CD4-positive, CD25-positive, alpha-beta regulatory T cell (primary cell): ENCODE results near the gene PLCB1. TPM values are rescaled to one million over a fixed set of nuclear protein-coding genes. Genes with fewer than 3 reads are reported as not detected.

Source experiments
- ATAC-seq, 2 donors: fragments of 150-1000 bp; cut with Tn5 transposase; one replicate each; pipeline ENCODE4 v1.10.0; 2021; ENCODE audit warnings: low read depth in 2 of 2, moderate number of reproducible peaks in 2 of 2, moderate library complexity in 1 of 2
- DNase-seq, 3 donors: peaks; one replicate each; pipeline versions ENCODE4 v3.0.0 to v3.0.0-alpha.2; 2012 to 2022; ENCODE audit warnings: mixed read lengths in 1 of 3
- H3K27ac ChIP-seq: one replicate; pipeline ENCODE4 v1.7.0; 2013; ENCODE audit warnings: mild to moderate bottlenecking, low read length; ENCODE audit not compliant: insufficient read depth, poor library complexity, severe bottlenecking
- H3K27me3 ChIP-seq: one replicate; pipeline ENCODE4 v1.7.0; 2013; ENCODE audit warnings: low read length; ENCODE audit not compliant: control insufficient read depth, insufficient read depth
- H3K36me3 ChIP-seq: one replicate; pipeline ENCODE4 v1.7.0; 2013; ENCODE audit warnings: mild to moderate bottlenecking, low read length, moderate library complexity; ENCODE audit not compliant: control insufficient read depth, insufficient read depth
- H3K4me1 ChIP-seq: 2 replicates; pipeline ENCODE4 v1.7.0; 2013; ENCODE audit warnings: mild to moderate bottlenecking, low read length; ENCODE audit not compliant: insufficient read depth, control insufficient read depth, poor library complexity, severe bottlenecking
- H3K4me3 ChIP-seq: one replicate; pipeline ENCODE4 v1.7.0; 2013; ENCODE audit warnings: low read depth, mild to moderate bottlenecking, low read length, moderate library complexity
- H3K9me3 ChIP-seq, 2 experiments: 1 replicate in 1 of 2; 2 replicates in 1 of 2; pipeline ENCODE4 v1.7.0; 2013; ENCODE audit warnings: low read length in 2 of 2, mild to moderate bottlenecking in 1 of 2, moderate library complexity in 1 of 2; ENCODE audit not compliant: control insufficient read depth in 2 of 2
- H3K27ac Mint-ChIP-seq, 3 donors: one replicate each; pipeline ENCODE4 v1.8.0; 2020 to 2022; ENCODE audit warnings: mild to moderate bottlenecking in 3 of 3, mixed read lengths in 3 of 3, moderate library complexity in 2 of 3
- H3K27me3 Mint-ChIP-seq: one replicate; pipeline ENCODE4 v1.8.0; 2022; ENCODE audit warnings: mild to moderate bottlenecking, mixed read lengths
- H3K36me3 Mint-ChIP-seq: one replicate; pipeline ENCODE4 v1.8.0; 2020; ENCODE audit warnings: mixed read lengths
- H3K4me1 Mint-ChIP-seq, 4 donors: one replicate each; pipeline ENCODE4 v1.8.0; 2020 to 2022; ENCODE audit warnings: mixed read lengths in 4 of 4, mild to moderate bottlenecking in 1 of 4
- H3K4me3 Mint-ChIP-seq, 4 donors: one replicate each; pipeline ENCODE4 v1.8.0; 2020 to 2022; ENCODE audit warnings: mild to moderate bottlenecking in 4 of 4, mixed read lengths in 4 of 4, moderate library complexity in 3 of 4
- H3K9me3 Mint-ChIP-seq, 7 donors: one replicate each; pipeline ENCODE4 v1.8.0; 2020 to 2022; ENCODE audit warnings: mixed read lengths in 7 of 7, mild to moderate bottlenecking in 3 of 7, moderate library complexity in 2 of 7
- polyA plus RNA-seq, 4 donors: library from polyadenylated mRNA; unstranded; fragments of 300-500 nt; fragmentation: Illumina TruSeq; gene quantifications; one replicate each; pipeline ENCODE4 v1.2.3, GENCODE V29; 2021
- total RNA-seq: library from RNA; stranded (reverse); gene quantifications from one replicate; pipeline ENCODE4 v1.2.3, GENCODE V29; 2022

PLCB1 gene
- total and polyA plus RNA-seq, 5 donors from 2014 or later, result 0.17 to 1.8 (median 0.44) TPM; not detected in 2

- H3K4me3 Mint-ChIP-seq, result no peak overlapping the region
- Histone ChIP-seq H3K27ac (no peak overlapping the region), H3K36me3 (no peaks in the 10 kb centered on the region), H3K9me3 (no peaks in the 10 kb centered on the region), H3K27me3 (no peaks in the 10 kb centered on the region), H3K4me3 (no peak overlapping the region), H3K4me1 (no peaks in the 10 kb centered on the region)
- H3K27ac Mint-ChIP-seq, result no peak overlapping the region
- H3K4me1 Mint-ChIP-seq, result no peaks in the 10 kb centered on the region
- no peaks in the 10 kb centered on the region for H3K27me3 Mint-ChIP-seq
- no peaks in the 10 kb centered on the region for H3K9me3 Mint-ChIP-seq
- no peak for ATAC-seq
- no peak for DNase-seq
- H3K36me3 Mint-ChIP-seq, result no peaks in the 10 kb centered on the region
Measured at GRCh38 chr20:8720089-8720488, 588.0 kb downstream of the PLCB1 start.

GRCh38 chr20:8721098-8721497 is 589.0 kb downstream of the PLCB1 start:
- H3K27me3 ChIP-seq, result no peaks in the 10 kb centered on the region
- no peaks in the 10 kb centered on the region for H3K9me3 ChIP-seq
- no peak overlapping the region for H3K27ac Mint-ChIP-seq
- H3K36me3 Mint-ChIP-seq, result no peaks in the 10 kb centered on the region
- no peaks in the 10 kb centered on the region for H3K4me1 Mint-ChIP-seq
- no peaks in the 10 kb centered on the region for H3K27me3 Mint-ChIP-seq
- H3K4me3 Mint-ChIP-seq, result no peak overlapping the region
- no peak overlapping the region for H3K4me3 ChIP-seq
- no peak for ATAC-seq
- no peak overlapping the region for H3K27ac ChIP-seq
- DNase-seq, result peak in 1 of 3 donors; percentile 32
- H3K9me3 Mint-ChIP-seq, result no peaks in the 10 kb centered on the region
- H3K4me1 ChIP-seq, result no peaks in the 10 kb centered on the region
- H3K36me3 ChIP-seq, result no peaks in the 10 kb centered on the region

- Mint-ChIP-seq H3K27ac (no peak overlapping the region), H3K9me3 (no peaks in the 10 kb centered on the region), H3K4me3 (no peak overlapping the region), H3K36me3 (no peaks in the 10 kb centered on the region), H3K4me1 (no peaks in the 10 kb centered on the region), H3K27me3 (no peaks in the 10 kb centered on the region)
- Histone ChIP-seq H3K36me3 (no peaks in the 10 kb centered on the region), H3K4me1 (no peaks in the 10 kb centered on the region), H3K9me3 (no peaks in the 10 kb centered on the region), H3K4me3 (no peak overlapping the region), H3K27ac (no peak overlapping the region), H3K27me3 (no peaks in the 10 kb centered on the region)
- DNase-seq (peak in 2 of 3 donors; percentile 14 to 45), ATAC-seq (no peak)
Measured at GRCh38 chr20:8722277-8722928, 590.3 kb downstream of the PLCB1 start.

- H3K36me3 ChIP-seq, result no peaks in the 10 kb centered on the region
- H3K27me3 ChIP-seq, result no peaks in the 10 kb centered on the region
- H3K4me1 ChIP-seq, result no peaks in the 10 kb centered on the region
- no peaks in the 10 kb centered on the region for H3K9me3 ChIP-seq
- H3K27ac ChIP-seq, result no peak overlapping the region
- Mint-ChIP-seq H3K27me3 (no peaks in the 10 kb centered on the region), H3K4me3 (no peak overlapping the region), H3K27ac (no peak overlapping the region), H3K9me3 (no peaks in the 10 kb centered on the region), H3K4me1 (no peaks in the 10 kb centered on the region), H3K36me3 (no peaks in the 10 kb centered on the region)
- H3K4me3 ChIP-seq, result no peak overlapping the region
- no peak for DNase-seq
- ATAC-seq, result no peak
Measured at GRCh38 chr20:8723296-8723695, 591.2 kb downstream of the PLCB1 start.

DNA sequence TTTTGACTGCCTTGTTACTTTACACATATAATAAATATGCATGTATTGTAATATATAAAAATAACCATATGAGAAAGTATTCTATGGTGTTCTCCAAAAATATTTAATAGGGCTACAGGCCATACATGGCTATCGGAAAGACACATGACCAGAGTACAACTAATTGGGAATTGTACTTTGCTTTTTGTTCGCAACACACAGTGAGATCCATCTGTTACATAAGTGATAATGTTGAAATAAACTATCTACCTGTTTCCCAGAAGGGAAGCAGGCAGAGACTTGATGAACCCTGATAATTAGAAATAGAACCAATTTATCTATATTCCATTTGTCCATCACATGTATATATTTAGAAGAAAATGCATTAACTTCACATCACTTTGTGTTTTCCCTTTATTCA is 592.8 kb downstream of the PLCB1 start:
- Mint-ChIP-seq H3K27ac (no peak overlapping the region), H3K4me1 (no peaks in the 10 kb centered on the region), H3K4me3 (no peak overlapping the region), H3K9me3 (no peaks in the 10 kb centered on the region), H3K36me3 (no peaks in the 10 kb centered on the region), H3K27me3 (no peaks in the 10 kb centered on the region)
- no peaks in the 10 kb centered on the region for H3K27me3 ChIP-seq
- ATAC-seq (no peak), DNase-seq (no peak)
- H3K27ac ChIP-seq, result no peak overlapping the region
- H3K4me3 ChIP-seq, result no peak overlapping the region
- H3K9me3 ChIP-seq, result no peaks in the 10 kb centered on the region
- H3K4me1 ChIP-seq, result no peaks in the 10 kb centered on the region
- no peaks in the 10 kb centered on the region for H3K36me3 ChIP-seq

GRCh38 chr20:8726460-8726859 is 594.4 kb downstream of the PLCB1 start:
- H3K36me3 ChIP-seq, result no peaks in the 10 kb centered on the region
- no peaks in the 10 kb centered on the region for H3K27me3 ChIP-seq
- H3K4me3 ChIP-seq, result no peak overlapping the region
- ATAC-seq (no peak), DNase-seq (no peak)
- Mint-ChIP-seq H3K27me3 (no peaks in the 10 kb centered on the region), H3K4me1 (no peaks in the 10 kb centered on the region), H3K4me3 (no peak overlapping the region), H3K9me3 (no peaks in the 10 kb centered on the region), H3K36me3 (no peaks in the 10 kb centered on the region), H3K27ac (no peak overlapping the region)
- no peaks in the 10 kb centered on the region for H3K9me3 ChIP-seq
- H3K27ac ChIP-seq, result no peak overlapping the region
- H3K4me1 ChIP-seq, result no peaks in the 10 kb centered on the region

DNA sequence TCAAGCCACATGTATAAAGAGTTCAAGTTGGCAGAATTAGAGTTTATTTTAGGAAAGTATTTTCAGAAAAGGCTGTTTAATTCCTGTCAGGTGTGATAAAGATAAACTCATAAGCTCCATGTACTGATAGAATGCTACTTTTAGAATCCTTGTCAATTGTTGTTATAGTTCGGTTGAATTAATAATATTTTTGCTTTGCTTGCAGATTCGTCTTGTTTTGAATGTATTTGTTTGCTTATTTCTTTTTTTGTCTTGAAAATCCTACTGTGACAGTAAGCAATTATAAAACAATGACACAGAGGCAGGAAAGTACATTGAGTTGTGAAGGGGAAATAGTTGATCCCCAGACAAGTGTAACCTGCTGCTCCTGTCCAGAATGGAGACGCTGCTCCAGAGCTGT is 602.9 kb downstream of the PLCB1 start:
- Histone ChIP-seq H3K4me1 (no peaks in the 10 kb centered on the region), H3K27ac (no peak overlapping the region), H3K36me3 (no peaks in the 10 kb centered on the region), H3K4me3 (no peak overlapping the region), H3K9me3 (no peaks in the 10 kb centered on the region), H3K27me3 (no peaks in the 10 kb centered on the region)
- Mint-ChIP-seq H3K9me3 (peaks cover 0 to 2% (median 0%) of the 10 kb centered on the region in 7 donors), H3K27me3 (no peaks in the 10 kb centered on the region), H3K36me3 (no peaks in the 10 kb centered on the region), H3K4me1 (no peaks in the 10 kb centered on the region), H3K27ac (no peak overlapping the region), H3K4me3 (no peak overlapping the region)
- DNase-seq (no peak), ATAC-seq (no peak)

DNA sequence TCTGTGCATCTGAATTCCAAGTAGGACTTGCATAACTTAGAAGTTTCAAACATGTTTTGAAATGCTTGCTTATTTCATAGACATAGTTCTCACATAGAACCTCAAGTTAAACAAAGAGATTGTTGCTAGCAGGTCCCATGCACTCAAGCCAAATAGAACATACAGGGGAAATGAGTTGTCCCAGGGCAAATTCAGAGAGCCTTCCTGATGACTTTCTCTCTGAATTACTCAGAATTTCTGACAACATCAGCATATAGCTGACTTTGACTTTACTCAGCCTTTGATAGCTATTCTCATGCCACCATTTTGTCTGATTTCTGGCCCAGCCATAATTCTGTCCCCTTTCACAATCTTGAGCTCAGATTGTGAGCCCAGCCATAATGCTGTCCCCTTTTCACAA is 603.6 kb downstream of the PLCB1 start:
- Mint-ChIP-seq H3K27me3 (no peaks in the 10 kb centered on the region), H3K4me1 (no peaks in the 10 kb centered on the region), H3K9me3 (peaks cover 0 to 2% (median 0%) of the 10 kb centered on the region in 7 donors), H3K27ac (no peak overlapping the region), H3K4me3 (no peak overlapping the region), H3K36me3 (no peaks in the 10 kb centered on the region)
- no peaks in the 10 kb centered on the region for H3K27me3 ChIP-seq
- H3K4me3 ChIP-seq, result no peak overlapping the region
- DNase-seq (no peak), ATAC-seq (no peak)
- H3K4me1 ChIP-seq, result no peaks in the 10 kb centered on the region
- H3K27ac ChIP-seq, result no peak overlapping the region
- no peaks in the 10 kb centered on the region for H3K9me3 ChIP-seq
- no peaks in the 10 kb centered on the region for H3K36me3 ChIP-seq
